ENCODE results near the gene CCDC142. TPM values are rescaled to one million over a fixed set of nuclear protein-coding genes. Genes with fewer than 3 reads are reported as not detected.

Gene CCDC142
- total RNA-seq, 1 donor from 2014 or later = 16.1 TPM

DNA sequence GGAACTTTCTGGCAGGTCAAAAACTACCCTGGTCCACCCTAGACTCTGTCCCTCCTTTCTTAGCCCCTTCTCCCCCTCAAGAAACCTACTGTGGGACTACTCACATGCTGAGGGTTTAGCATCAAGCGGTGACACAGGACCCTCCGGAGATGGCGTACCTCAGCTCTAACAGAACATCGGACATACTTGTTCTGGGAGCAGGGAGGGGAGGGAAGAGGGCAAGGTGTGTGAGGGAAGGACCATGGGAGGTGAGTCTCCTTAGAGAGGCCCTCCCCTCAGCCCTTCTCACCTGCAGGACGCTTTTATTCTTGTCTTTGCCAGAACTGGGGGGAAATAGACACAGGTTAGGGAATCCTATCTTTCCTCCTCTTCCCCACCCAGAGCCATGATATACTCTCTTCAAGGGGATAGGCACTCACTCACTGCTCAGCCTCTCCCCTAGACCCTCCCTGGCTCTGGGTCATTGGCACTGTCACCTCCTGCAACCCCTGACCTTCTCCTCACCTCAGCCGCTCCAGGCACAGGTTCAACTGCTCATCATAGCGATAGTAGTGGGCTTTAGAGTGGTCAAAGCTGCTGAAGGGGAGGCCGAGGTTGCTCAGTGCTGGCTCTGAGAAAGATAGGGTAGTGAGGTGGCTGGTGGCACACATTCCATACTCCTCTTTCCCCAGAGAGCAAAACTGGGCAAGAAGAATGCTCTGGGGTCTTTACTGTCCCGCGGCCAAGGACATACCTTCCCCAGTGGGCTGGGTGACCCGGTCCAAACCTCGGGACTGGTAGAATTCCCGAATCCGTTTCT lies 22.8 kb upstream of the CCDC142 start:
- ATAC-seq (no peak), DNase-seq (no peak)
- Histone ChIP-seq H3K4me1 (peaks cover 39% of the 10 kb centered on the region), H3K4me3 (peak overlapping the region; percentile 84), H3K9me3 (no peaks in the 10 kb centered on the region), H3K36me3 (peaks cover 14% of the 10 kb centered on the region), H3K27me3 (peaks cover 8% of the 10 kb centered on the region), H3K27ac (peak overlapping the region; percentile 11)
- intact Hi-C loops (cut with DNase I) = no loop called here
- TF ChIP-seq, protein P1, sequence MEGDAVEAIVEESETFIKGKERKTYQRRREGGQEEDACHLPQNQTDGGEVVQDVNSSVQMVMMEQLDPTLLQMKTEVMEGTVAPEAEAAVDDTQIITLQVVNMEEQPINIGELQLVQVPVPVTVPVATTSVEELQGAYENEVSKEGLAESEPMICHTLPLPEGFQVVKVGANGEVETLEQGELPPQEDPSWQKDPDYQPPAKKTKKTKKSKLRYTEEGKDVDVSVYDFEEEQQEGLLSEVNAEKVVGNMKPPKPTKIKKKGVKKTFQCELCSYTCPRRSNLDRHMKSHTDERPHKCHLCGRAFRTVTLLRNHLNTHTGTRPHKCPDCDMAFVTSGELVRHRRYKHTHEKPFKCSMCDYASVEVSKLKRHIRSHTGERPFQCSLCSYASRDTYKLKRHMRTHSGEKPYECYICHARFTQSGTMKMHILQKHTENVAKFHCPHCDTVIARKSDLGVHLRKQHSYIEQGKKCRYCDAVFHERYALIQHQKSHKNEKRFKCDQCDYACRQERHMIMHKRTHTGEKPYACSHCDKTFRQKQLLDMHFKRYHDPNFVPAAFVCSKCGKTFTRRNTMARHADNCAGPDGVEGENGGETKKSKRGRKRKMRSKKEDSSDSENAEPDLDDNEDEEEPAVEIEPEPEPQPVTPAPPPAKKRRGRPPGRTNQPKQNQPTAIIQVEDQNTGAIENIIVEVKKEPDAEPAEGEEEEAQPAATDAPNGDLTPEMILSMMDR (IDR thresholded peaks at IDR 0.05) = no peak

DNA sequence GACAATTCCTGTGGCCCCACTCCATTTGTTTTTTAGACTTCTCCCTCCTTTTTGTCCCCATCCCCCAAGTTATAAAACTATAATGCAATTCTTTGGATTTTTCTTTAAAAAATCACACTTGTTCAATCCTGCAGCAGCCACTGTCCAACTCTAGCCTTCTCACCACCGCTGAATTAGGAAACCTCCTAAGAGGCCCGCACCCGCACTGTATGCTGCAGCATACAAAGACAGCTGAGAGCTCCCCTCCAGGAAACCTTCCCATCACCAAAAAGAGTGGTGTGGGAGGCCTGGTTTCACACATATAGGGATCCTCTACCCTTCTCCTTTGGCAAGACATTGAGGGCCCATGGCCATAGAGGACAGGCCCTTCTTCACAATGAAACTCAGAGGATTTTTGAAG lies 21.8 kb upstream of the CCDC142 start:
- Histone ChIP-seq H3K36me3 (peaks cover 14% of the 10 kb centered on the region), H3K4me1 (peaks cover 42% of the 10 kb centered on the region), H3K27me3 (peaks cover 15% of the 10 kb centered on the region), H3K9me3 (no peaks in the 10 kb centered on the region), H3K27ac (no peak overlapping the region), H3K4me3 (no peak overlapping the region)
- TF ChIP-seq, protein P1 (IDR thresholded peaks at IDR 0.05) = no peak
- ATAC-seq (no peak), DNase-seq (no peak)
- intact Hi-C loops (cut with DNase I) = no loop called here

DNA sequence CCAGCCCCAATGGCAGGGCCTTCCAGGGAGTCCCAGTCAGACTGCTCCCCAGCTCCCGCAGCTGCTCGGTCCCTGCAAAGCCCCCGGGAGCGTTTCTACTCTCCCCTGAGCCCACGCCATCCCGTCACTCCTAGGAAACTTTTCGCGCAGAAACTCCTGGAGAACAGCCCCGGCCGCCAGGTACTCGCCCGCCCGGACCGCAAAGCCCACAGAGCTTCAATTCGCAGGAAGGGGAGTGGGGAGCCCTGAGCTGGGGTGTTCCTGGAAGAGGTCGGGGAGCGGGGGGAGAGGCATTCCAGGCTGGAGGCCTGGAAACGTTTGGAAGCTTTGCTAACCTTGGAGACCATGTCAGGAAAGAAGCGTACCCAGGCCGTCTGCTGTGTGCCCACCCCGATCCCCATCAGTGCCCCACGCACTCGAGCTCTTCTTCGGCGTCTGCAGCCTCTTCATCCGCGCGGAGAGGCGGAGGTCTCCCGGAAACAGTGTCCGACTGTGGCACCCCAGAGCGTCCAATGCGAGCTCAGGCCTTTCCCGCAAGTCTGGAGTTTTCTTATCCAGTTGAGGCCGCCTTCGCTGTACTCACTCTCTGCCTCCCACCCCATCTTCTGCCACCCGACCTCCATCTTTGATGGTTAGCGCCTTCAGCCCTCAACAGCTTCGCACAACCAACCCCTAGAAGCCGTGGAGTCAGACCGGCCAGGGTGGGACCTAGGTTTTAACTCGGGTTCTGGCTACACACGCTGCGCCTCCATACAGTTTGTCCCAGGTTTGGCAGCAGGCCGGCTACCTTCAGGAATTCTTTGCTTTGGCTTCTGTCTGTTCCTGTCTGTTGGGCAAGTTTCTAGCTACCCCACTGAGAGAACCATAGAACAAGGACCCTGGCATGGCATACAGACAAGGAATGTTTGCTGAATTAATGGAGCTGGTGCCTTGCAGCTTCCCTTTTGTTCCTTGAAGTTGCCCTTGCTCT lies 21.0 kb upstream of the CCDC142 start:
- peaks cover 23% of the 10 kb centered on the region for H3K27me3 ChIP-seq
- H3K27ac ChIP-seq = peak overlapping the region; percentile 89
- H3K36me3 ChIP-seq = peaks cover 14% of the 10 kb centered on the region
- intact Hi-C loops (cut with DNase I) = no loop called here
- TF ChIP-seq, protein P1 (IDR thresholded peaks at IDR 0.05) = no peak
- no peak for DNase-seq
- ATAC-seq = no peak
- peaks cover 50% of the 10 kb centered on the region for H3K4me1 ChIP-seq
- H3K9me3 ChIP-seq = no peaks in the 10 kb centered on the region
- H3K4me3 ChIP-seq = peak overlapping the region; percentile 68

GRCh38 chr2:74502720-74503505 lies 20.1 kb upstream of the CCDC142 start:
- peak overlapping the region; percentile 68 for H3K4me3 ChIP-seq
- intact Hi-C loops (cut with DNase I) = no loop called here
- H3K36me3 ChIP-seq = peaks cover 14% of the 10 kb centered on the region
- no peaks in the 10 kb centered on the region for H3K9me3 ChIP-seq
- peak; percentile 92 for DNase-seq
- H3K4me1 ChIP-seq = peaks cover 55% of the 10 kb centered on the region
- peak overlapping the region; percentile 89 for H3K27ac ChIP-seq
- peaks cover 32% of the 10 kb centered on the region for H3K27me3 ChIP-seq
- peak; percentile 69 for ATAC-seq
- TF ChIP-seq, protein P1 (IDR thresholded peaks at IDR 0.05) = peak; percentile 33

DNA sequence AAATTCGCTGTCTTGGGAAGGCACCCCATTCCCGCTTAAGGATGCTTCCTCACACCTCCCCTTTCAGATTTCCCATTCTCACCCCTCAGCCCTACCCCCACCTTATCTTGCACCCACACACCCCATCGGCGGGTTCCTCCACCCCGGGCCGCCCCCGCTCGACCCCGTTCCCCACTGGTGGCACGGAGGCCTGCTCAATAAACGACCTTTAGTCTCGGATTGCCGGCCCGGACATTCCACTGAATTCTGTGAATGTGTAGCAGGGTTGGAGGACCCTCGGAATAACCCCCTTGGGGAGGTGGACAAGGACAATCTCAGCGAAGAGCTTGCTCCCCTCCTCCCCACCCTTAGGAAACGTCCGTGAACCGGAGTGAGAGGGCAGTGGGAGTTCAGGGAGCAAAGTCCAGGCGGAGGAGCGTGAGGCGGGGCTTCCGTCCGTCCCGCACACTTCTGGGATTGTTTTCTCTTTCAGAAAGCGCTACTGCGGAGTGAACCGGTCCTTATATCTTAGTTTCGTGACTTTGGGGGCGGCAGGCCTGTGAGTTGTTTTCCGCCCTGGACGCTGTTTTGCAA lies 19.4 kb upstream of the CCDC142 start:
- intact Hi-C loops (cut with DNase I) = no loop called here
- Histone ChIP-seq H3K27ac (peak overlapping the region; percentile 89), H3K4me3 (peak overlapping the region; percentile 68), H3K4me1 (peaks cover 58% of the 10 kb centered on the region), H3K27me3 (peaks cover 38% of the 10 kb centered on the region), H3K36me3 (peaks cover 14% of the 10 kb centered on the region), H3K9me3 (no peaks in the 10 kb centered on the region)
- no peak for ATAC-seq
- DNase-seq = no peak
- TF ChIP-seq, protein P1 (IDR thresholded peaks at IDR 0.05) = no peak
